CD1c-positive myeloid dendritic cell (primary cell): ENCODE results near the gene PLCB1.
"Not testable (repeated sequence)": the region's sequence is repeated elsewhere in the genome, so short reads cannot be mapped to it uniquely, and the experiment has no call there.

Source experiments
- DNase-seq: peaks from one replicate; pipeline ENCODE4 v3.0.0-alpha.2; 2016; ENCODE audit errors: extremely low spot score

Gene PLCB1

DNA sequence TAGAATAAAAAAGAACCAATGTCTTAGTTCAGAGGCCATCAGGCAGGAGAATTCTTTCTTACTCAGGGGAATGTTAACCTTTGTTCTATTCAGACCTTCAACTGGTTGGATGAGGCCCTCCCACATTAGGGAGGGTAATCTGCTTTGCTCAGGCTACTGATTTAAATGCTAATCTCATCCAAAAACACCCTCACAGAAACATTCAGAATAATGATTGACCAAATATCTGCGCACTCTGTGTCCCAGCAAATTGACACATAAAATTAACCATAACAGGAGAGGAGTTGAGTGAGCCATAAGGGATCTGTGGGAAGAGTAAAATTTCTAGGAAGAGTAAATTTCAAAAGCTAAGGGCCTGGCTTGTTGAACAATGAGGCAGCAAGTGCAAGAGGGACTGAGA, 702.8 kb downstream of the PLCB1 start:
- no peak for DNase-seq

GRCh38 chr20:8837396-8837795, 705.3 kb downstream of the PLCB1 start:
- no peak for DNase-seq

GRCh38 chr20:8842525-8842924, 710.5 kb downstream of the PLCB1 start:
- no peak for DNase-seq

DNA sequence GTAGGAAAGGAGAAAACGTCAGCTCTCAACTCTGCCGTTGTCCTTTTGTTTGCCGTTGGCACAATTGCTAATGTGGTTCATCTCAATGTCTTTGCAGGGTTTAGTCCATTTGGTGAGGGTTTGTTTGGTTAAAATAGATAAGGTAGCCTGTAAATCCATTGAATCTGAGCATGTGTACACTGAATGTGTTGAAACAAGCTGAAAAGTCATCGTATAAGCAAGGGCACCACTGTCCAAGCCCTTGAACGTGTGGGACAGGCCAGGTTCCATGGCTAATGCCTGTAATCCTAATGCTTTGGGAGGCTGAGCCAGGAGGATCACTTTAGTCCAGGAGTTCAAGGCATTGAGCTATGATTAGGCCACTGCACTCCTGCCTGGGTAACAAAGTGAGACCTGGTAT, 712.1 kb downstream of the PLCB1 start:
- DNase-seq, result no peak

GRCh38 chr20:8849990-8850389, 717.9 kb downstream of the PLCB1 start:
- DNase-seq, result no peak

DNA sequence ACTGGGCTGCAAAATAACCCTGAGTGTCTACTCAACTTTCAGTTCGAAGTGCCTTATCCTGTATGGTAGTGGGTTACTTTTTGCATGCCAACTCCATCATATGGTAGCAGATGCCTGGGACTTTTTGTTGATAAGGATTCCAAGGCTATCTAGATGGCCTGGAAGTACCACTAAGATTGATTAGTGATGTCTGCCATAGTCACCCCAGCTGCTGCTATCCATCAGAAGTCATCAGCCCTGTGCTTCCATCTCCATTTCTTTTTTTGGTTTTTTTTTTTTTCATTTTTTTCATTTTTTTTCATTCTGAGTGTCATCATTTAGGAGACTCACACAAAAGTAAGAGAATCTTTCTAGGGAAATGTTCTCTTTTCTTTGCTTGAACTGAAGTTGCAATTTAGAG, 719.4 kb downstream of the PLCB1 start:
- no peak for DNase-seq

DNA sequence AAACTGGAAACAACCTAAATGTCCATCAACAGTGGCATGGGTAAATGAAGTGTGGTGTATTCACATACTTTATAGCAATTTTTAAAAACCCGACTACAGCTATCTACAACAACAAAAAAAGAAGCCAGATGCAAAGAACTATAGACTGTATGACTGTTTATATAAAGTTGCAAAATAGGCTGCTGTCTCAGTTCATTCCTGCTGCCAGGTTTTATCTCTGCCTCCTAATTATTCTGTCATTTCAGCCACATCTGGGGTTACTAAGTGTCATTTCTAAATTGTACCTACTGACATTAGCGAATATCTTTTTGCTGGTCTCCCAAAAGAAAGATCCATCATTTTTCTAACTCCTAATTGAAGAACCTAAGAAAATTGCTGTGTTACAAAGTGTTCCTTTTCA, 719.9 kb downstream of the PLCB1 start:
- not testable (repeated sequence) for DNase-seq

DNA sequence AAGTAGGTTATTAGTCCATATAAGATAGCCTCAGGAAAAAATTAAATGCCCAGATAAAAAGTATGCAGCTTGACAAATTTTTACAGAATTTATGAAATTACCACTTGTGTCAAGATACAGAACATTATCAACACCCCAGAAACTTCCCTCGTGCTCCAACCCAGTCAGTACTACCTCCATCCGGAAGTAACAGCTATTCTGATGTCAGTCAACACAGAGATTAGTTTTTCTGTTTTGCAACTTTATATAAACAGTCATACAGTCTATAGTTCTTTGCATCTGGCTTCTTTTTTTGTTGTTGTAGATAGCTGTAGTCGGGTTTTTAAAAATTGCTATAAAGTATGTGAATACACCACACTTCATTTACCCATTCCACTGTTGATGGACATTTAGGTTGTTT, 721.1 kb downstream of the PLCB1 start:
- not testable (repeated sequence) for DNase-seq

GRCh38 chr20:8853805-8854338, 721.8 kb downstream of the PLCB1 start:
- peak; percentile 64 for DNase-seq

GRCh38 chr20:8854571-8854970, 722.5 kb downstream of the PLCB1 start:
- DNase-seq, result no peak

DNA sequence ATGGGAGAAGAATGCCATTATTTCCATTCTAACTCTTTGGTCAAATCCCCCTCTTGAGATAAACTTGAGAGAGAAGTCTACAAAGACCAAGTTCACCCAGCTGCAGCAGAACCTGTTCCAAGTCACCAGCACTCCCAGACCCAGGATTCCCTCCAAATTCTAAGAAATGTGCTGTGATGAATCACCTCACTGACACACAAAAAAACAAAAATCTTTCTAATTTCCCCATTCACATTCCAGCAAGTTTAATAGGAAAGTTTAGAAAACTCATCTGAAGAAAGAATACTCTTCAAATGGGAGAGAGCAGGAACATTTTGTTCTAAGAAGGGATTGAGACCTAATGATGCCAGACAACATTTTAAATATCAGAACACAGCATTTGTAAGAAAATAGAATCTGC, 723.2 kb downstream of the PLCB1 start:
- no peak for DNase-seq

- no peak for DNase-seq
Measured at GRCh38 chr20:8856668-8857067, 724.6 kb downstream of the PLCB1 start.

- DNase-seq, result no peak
Measured at GRCh38 chr20:8858181-8858787, 726.2 kb downstream of the PLCB1 start.

GRCh38 chr20:8860011-8860495, 728.0 kb downstream of the PLCB1 start:
- no peak for DNase-seq

GRCh38 chr20:8862092-8862491, 730.0 kb downstream of the PLCB1 start:
- DNase-seq, result no peak

- DNase-seq, result no peak
Measured at GRCh38 chr20:8865636-8866035, 733.6 kb downstream of the PLCB1 start.

DNA sequence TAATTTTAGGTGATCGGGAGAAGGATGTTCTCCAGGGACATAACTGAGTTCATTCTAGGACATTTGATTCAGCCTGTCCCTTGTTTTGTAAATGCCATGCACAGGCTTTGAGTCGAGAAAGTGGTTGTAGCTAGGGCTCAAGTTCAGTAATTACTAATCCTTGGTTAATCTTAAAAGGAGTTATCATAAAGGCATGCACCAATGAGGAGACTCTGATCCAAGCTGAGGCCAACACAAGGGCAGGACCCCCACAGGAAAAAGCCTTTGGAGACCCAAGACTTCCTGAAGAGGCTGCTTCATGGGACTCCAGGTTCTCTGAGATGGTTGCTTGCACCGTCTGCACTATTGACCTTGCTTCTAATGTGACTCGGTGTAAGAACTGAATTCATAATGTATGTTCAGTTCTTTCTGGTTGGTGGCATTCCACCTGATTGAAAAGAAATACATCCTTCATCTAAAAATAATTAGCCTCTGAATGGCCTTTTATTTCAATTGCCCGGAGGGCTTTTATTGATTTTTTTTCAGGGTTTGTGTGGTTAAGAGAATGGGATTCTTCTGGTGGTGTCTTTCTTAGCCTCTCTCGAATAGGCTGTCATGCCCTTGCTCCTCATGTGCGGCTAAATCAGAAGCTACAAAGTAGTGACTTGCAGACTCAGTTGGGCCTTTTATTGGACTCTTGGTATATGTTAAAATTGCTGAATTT, 735.1 kb downstream of the PLCB1 start:
- no peak for DNase-seq

GRCh38 chr20:8870652-8871051, 738.6 kb downstream of the PLCB1 start:
- DNase-seq, result no peak

DNA sequence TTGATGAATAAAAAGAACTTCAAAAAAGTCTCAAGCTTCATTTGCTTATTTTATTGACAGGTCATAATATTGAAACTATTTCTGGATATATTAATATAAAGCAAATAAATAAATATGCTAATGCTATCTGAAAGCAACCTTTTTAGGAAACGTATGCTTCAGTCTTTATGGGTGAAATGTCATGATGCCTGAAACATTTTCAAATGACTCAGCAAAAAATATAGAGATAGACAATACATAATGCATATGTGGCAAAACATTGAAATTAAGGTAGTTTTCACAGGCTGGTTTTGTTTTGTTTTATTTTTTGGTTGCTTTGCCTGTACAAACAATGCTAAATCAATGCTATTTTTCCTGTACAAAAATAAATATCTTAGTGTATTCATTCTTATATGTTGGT, 742.4 kb downstream of the PLCB1 start:
- no peak for DNase-seq

DNA sequence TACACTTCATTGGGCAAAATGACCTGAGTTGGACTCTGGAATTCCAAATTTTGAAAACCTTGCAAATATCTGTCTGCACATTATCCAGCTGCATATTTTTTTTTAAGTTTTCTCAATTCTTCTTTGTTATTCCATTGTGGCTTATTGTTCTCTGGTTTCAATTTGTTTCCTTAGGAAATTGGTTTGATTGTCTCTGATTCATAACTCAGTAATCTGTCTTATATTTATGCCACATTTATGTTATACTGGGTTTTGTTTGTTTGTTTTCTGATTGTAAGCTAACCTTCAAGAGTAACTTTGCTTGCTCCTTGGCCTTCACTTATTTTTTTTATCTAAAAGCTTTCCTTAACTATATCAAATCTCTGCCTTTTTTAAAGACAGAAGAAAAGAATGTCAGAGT, 743.5 kb downstream of the PLCB1 start:
- DNase-seq, result no peak

GRCh38 chr20:8876366-8876765, 744.3 kb downstream of the PLCB1 start:
- DNase-seq, result no peak

GRCh38 chr20:8877294-8877693, 745.2 kb downstream of the PLCB1 start:
- DNase-seq, result no peak

- no peak for DNase-seq
Measured at GRCh38 chr20:8879669-8880068, 747.6 kb downstream of the PLCB1 start.
